SW 1271 (cell line): ENCODE results near the gene SORCS2.

Source experiments
- DNase-seq, 2 experiments: peaks; one replicate each; lab custom pipeline; 2025; lab: John Stamatoyannopoulos, UW

SORCS2 gene

DNA sequence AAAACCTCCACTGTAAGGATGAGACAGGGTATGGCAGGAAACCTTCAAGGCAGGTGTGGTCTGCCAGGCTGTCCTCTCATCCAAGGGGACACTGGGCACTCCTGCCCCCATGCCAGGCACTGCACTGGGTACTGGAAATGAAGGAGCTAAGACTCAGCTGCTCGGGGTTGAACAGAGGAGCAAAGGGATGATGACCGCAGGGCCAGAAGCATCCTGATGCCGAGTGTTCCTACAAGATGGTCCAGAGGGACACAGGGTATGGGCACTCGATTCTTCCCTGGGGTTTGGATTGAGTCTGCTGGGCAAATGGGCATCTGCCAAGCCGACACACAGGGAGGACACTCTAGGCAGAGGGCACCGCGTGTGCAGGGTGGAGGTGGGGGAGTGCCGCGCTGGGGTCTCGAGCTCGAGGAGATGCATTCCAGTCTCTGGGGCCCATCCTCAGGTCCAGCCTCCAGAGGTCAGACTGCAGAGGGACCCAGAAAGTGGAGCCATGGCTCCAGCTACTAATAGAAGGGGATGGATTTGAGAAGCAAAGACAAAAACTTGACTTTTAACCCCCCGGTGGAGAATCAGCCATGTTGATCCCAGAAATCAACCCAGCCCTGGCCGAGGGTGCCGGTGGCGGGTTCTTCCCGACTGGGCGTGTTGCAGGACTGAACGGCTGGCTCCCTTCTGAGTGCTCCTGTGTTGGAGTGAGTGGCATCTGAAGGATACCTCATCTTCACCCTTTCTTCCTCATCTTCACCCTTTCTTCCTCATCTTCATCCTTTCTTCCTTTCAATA is 500.3 kb downstream of the SORCS2 start:
- DNase-seq: no peak

DNA sequence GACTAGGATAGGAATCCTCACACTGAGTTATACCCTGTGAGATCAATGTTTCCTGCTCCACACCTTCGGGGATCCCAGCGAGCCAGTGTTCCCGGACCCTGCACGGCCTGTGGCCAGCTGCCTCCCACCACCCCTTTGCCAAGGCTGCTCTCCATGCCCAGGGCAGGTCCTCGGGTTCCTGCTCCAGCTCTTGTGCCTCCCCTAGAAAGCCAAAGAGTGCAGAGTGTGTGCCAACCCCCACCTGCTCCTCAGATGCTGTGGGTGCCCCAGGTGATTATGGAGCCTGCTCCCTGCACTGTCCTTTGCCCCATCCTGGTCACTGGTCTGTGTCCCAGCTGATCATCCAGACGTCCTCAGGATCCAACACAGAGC is 500.9 kb downstream of the SORCS2 start:
- DNase-seq: no peak

DNA sequence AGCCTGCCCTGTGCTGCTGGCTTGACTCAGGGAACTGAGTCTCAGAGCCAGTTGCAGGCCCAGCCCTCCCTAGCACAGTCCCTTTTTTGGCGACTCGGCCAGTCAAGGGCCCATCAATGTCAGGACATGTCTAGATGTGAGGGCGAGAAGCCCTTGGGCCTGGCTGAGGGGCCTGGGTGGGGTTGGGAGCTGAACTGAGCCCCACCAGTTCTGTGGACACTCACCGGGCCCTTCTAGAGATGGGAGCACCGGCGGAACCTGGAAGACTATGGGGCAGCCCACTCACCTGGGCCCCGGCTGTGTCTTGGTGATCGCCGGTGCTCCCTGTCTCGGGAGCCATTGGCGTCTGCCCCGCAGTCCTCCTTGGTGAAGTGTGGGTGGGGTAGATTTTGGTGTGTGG is 501.4 kb downstream of the SORCS2 start:
- DNase-seq: no peak

DNA sequence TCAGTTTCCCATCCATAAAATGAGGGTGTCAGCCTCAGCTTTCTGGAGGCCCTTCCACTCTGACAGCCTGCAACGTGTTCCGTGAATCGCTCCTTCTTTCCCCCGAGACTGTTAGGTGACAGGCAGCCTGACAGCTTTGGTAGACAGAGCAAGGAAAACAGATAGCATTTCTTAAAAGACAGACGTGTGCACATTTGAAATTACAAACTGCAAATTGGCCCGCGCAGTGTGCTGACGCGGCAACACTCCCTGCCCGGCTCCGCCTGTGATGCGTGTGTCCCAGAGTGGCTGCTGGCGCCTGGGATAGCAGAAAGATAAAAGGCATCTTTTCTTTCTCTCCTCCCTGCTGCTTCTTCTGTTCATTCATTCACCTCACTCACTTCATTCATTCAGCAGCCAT is 502.0 kb downstream of the SORCS2 start:
- no peak for DNase-seq

DNA sequence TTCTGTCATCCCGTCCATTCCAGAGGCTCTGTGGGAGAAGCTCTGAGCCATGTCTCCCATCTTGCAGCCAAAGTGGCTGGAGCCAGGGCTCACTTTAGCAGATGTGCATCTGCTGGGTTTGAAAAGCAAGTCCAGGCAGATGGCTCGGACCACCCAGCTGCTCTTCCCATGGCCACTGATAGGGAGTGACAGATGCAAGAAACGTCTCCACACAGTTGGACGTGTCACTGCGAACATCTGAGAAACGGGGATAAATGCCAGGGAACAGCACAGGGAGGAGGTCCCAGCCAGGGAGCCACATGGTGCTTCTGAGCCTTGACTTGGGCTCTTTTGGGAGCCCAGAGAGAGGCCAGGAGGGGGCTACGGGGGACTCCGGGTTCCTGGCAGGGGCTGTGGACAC is 505.0 kb downstream of the SORCS2 start:
- no peak for DNase-seq

DNA sequence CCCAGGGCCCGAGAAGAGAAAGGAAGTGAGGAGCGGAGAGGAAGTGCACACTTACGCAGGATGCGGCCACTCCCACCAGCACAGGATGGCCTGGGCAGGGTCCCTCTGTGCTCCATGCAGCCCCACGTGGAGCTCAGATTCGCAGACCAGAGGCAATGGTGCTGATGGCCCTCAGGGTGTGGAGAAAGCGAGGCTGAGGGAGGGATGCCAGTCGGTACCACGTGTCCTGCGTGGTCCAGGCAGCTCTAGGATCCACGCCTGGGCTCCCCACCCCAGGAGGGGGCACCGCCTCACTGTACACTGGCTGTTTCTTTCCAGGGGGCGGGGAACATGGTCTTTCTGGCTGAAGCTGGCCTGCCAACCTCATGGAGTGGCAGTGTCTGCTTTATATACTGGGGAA is 505.5 kb downstream of the SORCS2 start:
- no peak for DNase-seq

DNA sequence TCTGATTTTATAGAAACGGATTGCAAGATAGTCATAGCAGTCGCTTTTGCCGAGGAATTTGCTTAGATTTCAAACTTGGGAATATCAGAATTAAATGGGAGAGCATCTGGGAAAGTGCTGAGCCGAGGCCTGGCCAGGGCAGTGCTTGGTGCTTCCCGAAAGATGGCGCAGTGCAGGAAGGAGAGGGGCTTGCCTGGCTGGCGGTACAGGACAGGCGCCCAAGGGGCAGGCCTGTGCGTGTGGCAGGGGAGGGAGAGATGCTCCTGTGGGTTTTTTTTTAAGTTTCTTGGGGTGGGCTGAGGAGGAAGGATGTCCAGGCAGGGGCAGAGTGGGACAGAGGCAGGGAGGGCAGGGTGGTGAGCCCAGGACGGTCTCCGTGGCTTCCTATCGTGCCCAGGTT is 506.2 kb downstream of the SORCS2 start:
- DNase-seq: no peak

DNA sequence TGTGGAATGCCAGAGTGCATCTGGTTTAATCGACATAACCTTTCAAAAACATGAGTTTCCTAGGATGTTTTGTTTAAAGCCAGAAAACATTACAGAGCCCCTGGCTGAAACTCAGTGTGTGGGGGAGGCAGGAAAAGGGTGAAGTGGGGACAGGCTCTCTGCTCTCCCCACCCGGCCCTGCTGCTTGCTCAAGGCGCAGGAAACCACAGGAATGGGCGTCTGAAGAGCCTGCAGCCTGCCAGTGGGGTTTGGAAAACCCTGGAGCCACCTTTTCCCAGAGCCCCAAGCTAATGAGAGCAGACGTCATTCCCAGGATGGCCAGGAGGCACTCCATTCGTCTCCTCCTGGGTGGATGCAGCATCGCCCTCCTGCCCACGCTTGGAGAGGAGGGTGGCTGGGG is 506.7 kb downstream of the SORCS2 start:
- no peak for DNase-seq

DNA sequence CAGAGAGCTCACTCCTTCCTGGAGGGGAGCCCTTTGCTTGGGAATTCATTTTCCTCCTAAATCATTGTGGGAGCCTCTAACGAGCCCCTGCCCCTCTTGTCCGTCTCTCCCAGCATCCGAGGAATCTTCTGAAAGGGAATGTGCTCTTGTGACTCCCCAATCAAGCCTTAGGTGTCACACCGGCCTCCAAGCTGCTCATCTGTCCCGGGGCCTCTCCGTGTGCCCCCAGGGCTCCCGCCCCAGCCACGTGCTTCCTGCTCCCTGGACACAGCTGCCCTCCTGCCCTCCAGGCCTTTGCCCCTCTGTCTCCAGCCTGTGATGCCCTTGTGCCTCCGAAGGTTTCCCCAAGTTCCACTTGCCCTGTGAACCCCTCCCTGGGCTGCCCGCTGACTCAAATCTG is 507.5 kb downstream of the SORCS2 start:
- no peak for DNase-seq

DNA sequence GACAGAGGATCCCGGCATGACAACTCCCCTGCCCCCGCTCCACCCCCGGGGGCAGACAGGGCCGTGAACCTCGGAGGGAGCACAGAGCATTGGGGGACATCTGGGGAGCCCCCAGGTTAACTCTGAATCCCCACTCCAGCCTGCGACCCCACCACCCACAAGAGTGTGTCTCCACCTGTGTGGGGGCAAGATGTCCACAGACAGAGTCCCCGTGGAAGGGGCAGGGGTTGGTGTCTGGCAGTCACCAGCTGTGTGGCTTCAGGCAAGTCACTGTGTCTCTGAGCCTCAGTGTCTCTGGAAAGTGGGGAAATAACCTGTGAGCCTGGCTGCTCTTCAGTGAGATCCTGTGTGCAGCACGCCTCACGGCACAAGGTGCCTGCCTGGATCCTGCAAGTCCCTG is 508.3 kb downstream of the SORCS2 start:
- DNase-seq: no peak

DNA sequence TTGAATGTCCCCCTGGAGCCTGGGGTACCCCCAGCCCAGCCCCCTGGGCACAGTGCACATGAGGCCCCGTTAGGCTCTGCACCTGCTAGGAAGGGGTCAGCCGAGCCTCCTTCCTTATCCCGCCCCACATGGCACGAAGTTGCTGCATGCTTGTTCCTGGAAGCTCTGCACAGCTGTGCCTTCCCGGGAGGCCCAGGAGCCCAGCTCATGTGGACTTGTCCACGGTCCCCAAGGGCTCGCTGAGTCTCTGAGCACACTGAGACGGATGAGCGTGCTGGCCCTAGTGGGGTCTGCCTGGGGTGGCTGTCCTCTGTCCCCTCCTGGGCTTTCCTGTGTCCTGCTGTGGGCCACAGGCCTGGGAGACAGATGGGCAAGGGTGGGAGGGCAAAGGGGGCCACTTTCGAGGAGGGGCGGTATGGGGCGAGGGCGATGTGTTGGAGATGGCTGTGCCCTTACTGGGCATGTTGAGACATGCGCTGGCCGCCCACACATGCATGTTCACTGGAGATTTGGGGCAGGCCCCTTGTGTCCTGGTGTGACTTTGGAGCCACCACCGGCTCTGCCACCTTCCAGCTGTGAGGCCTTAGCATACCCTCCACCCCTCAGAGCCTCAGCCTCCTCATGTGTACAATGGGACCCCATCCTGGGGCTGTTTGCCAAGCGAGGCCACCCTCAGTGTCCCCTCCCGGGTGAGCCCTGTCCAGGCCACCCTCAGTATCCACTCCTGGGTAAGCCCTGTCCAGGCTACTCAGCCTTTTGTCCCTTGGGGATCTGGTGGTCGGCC is 509.7 kb downstream of the SORCS2 start:
- DNase-seq: no peak

DNA sequence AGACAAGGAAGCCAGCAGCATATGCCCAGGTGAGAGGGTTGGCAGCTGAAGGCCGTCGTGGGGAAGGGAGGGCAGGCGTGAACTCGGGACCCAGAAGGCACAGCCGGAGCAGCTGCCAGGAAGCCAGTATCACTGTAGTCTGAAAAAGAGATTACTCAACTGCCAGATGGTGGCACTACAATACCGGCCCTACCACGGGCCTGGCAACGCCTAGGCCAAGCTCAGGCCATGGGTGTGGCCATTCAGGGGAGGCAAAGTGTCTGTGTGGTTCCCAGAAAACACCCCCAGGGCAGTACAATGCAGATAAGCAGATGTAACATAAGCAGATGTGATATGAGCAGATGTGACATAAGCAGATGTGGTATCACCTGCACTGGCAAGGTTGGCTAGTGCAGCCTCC is 511.4 kb downstream of the SORCS2 start:
- no peak for DNase-seq

DNA sequence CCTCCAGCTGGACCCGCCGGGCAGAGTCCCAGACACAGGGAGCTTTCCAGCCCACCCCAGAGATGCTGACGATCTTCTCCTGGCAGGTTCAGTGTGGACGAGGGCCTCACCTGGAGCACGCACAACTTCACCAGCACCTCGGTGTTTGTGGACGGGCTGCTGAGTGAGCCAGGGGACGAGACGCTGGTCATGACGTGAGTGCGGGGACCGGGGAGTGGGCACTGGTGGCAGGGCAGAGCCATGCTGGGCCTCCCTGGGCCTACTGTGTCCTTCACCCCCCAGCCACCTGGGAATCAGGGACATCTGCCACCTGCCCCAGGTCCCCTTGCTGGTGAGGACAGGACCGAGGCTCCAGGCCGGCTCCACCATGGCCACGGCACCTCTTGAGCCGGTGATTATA is 511.8 kb downstream of the SORCS2 start:
- DNase-seq: no peak

DNA sequence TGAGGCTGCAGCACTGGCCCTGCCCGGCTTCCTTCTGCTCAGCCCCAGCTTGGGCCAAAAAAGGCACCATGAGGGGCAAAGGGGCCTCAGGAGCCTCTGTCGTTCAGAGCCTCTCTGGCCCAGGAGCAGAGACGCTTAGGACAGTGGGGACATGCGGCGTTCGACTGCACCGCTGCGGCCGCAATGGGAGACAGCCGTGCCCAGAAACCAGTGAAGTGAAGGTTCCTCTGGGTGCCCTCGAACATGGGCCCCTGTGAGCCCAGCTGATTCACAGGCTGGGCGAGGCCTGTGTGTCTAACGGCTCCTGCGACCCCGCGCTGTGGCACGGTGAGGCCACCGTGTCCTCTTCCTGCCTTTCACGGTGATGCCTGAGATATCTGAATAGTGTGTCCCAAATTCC is 512.3 kb downstream of the SORCS2 start:
- DNase-seq: no peak

DNA sequence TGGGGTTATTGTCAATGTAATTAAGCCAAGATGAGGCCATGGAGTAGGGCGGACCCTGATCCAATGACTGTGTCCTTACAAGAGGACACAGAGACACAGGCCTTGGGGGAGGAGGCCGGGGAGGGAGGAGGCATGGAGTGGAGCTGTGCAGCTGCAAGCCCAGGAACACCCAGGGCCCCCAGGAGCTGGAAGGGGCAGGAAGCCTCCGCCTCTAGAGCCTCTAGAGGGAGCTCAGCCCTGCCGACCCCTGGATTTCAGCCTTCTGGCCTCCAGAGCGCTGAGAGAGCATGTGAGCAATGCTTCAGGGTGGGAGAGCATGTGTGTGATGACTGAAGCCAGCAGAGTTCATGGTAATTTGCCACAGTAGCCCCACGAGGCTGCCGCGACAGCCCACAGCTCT is 512.7 kb downstream of the SORCS2 start:
- DNase-seq: no peak

DNA sequence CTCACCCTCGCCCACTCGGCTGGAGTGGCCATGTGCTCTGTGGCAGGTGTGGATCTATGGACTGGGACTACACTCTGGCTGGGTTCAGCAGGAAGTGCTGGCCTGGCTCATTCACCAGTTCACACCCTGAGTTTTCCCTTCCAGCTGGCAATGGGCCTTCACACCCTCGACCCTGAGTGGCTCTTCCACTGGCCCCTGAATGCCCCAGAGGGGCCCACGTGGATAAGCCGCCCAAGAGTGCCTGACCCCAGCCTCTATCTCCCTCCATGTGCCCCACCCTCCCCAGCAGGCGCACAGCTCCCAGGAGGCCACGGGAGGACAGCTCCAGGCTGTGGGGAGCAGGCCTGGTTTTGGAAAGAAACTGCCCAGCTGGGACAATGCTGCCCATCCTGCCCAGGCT is 513.3 kb downstream of the SORCS2 start:
- DNase-seq: no peak

DNA sequence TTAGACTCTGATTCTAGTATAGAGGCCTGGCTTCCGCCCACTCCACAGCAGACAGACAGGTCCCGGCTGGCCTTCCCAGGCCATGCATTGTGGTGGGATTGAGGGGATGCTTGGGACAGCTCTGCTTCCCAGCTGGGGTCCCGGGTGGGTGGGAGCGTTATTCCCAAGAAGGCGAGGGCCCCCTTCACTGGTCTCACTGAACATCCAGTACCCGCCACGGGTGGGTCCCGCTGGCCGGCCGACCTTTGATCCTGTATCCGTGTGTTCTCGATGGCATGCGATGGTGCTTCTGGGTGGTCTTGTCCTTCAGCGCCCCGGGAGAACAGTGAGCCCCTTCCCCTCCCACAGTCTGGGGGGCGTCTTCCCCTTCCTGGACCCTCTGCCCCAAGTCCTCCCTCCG is 515.9 kb downstream of the SORCS2 start:
- DNase-seq: no peak

DNA sequence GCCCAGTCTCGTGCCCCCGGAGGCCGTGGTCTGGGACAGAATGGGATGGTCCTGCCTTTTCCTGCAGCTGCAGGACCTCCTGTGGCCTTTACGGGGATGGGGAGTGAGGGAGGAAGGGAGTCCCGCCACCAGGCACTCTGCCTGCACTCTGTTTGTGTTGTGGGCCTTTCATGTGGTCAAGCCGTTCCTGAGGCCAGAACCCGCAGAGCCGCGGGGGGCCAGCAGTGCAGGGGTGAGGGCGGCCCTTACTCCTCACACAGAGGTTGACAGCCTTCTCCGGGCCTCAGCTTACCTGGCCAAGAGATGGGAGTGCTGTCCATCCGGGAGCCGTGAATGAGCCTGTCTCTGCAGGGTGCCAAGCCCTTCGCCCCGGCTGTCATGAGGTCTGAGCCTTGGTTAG is 516.6 kb downstream of the SORCS2 start:
- no peak for DNase-seq

DNA sequence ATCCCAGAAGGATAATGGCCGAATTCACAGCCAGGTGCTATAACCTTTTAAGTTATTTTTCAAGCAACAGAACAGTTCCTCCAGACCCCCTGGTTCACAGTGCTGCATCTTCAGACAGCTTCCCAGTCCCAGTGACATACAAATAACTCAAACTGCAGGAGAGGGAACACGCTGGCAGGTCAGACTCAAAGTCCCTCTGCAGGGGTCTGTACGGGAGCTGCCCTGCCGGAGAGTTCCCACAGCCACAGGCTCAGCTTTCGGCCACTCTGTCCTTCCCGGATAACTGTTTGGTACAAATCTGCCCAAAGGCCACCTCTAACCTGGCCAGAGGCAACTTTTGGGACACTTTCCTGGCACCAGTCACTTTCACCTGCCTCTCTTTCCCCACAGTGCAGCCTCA is 517.1 kb downstream of the SORCS2 start:
- no peak for DNase-seq

DNA sequence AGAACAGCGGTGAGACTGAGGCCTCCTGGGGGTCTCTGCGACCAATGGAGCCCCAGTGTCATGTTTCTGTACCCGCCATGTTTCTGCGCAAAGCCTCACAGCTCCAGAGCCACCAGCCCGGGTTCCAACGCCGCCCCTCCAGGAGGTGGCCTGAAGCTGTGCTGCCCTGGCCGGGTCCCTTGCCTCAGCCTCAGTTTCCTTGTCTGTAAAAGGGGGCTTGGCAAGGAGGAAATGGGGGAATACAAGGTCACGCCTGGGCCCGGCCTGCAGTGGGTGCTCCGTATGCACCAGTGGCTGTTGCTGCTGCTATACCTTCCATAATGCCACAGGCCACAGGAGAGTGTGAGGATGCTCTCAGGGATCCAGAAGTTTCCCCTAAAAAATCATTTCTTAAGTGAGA is 517.8 kb downstream of the SORCS2 start:
- DNase-seq: no peak

DNA sequence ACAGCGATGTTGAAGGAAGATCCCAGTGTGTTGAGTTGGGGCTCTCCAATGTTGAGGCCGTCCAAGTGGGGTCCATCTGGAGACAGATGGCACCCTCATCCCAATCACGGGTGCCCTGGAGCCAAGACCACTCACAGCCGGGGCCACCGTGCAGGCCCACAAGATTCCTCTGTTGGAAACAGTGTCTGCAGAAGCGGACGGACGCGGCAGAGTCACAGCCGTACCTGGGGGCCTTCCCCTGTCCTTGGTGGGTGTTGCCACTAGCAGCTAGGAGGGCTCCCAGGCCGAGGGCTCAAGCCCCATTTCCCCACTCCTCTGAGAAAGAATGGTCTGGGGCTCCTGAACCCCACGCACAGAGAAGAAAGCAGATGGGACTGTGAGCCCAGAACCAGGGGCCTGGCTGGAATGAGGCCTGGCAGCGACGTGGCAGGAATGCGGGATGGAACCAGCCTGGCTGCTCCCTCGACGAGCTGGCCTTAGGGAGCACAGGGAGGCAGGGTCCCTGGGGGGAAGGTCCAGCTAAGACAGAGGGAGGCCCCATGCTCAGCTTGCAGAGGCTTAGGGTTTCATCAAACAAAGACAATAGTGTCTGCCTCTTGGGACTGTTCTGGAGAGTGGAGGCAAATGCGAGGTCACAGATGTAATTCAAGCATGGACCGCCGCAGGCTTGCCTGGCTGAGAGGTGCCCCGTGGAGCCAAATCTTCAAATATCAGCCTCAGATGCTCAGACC is 518.4 kb downstream of the SORCS2 start:
- DNase-seq: no peak

DNA sequence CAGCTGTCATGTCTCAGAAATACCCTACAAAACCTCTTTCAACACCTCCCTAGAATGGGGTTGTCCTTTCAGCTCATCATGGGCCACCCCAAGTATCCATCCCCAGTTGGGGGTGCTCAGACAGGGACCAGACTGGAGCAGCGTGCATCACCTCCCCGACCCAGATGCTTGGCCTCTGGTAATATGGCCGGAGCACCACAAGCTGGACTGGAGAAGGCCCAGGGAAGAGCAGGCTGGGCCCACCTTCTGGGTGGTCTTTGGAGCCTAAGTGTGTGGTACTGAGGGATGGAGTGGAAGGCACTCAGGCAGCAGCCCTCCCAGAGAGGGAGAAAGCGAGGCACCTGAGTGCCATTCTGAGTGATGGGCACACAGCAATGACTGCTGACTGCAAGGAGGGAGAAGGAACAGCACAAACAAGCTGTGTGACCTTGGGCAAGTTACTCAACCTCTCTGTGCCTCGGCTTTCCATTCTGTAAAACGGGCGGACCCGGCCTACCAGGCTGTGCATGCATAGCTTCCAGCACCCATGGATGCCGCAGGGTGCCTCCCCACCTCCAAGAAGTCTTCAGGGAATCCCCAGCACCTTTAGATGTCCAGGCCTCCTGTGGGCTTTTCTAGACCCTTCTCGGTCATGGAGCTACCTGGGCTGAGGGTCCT is 519.1 kb downstream of the SORCS2 start:
- no peak for DNase-seq
